ENCODE data around the gene SERPINB8.

The SERPINB8 gene

DNA sequence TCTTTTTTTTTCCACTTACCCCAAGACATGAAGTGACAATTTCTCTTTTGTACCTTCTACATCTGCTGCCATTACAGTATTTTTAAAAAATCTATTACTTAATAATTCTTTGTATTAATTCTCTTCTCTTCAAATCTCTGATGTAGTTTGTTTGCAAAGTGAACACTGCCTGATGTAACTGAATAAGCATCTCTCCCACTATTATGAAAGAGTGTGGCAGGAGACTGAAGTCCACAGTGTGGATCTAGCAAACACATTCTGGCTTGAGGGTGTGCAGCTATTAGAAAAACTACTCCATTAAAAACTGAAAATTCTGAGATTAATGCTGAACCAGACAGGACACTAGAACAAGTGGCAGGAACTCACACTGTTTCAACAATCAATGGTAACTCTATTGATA is 5.0 kb upstream of the SERPINB8 start:
- DNase-seq (ENCODE audit: low spot score), result no peak

DNA sequence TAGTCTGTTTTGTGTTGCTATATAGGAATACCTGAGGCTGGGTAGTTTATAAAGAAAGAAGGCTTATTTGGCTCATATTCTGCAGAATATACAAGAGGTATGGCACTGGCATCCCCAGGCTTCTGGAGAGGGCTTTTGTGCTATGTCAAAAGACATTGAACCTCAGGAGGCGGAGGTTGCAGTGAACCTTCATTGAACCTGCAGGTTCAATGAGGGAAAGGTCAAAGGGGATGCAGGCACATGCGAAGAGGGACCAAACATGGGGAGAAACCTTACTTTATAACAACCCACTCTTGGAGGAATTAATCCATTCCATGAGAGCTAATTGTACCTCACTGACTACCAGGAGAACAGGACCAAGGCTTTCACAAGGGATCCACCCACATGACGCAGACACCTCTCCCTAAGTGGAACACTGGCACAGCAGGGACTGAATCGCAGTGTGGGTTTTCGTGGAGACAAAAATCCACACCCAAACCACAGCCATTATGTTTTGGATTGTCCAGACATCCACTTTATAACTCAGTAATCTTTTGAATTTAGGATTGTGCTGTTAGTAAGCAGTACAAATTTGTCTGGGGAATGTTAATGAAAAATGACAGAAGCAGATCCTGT is 4.1 kb upstream of the SERPINB8 start:
- DNase-seq (ENCODE audit: low spot score), result no peak

DNA sequence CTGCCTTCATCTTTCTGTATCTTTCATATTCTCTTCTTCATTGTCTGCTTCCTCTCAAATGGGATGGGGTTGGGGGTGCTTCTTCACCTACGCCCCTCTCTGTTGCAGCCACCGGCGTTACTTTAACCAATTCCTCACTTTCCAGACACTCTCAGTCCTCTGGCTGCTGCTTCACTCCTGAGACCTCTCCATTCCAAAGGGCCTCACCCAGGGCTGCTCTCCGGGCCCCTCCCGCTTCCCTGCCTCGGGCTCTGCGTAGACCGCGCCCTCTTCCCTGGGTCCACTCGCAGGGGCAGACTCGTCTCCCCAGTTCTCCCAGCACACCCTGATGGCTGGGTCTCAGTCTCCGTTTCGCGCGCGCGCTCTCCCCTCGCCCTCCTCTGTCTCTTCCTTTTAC is 926 bp downstream of the SERPINB8 start:
- no peak for DNase-seq (ENCODE audit: low spot score)

DNA sequence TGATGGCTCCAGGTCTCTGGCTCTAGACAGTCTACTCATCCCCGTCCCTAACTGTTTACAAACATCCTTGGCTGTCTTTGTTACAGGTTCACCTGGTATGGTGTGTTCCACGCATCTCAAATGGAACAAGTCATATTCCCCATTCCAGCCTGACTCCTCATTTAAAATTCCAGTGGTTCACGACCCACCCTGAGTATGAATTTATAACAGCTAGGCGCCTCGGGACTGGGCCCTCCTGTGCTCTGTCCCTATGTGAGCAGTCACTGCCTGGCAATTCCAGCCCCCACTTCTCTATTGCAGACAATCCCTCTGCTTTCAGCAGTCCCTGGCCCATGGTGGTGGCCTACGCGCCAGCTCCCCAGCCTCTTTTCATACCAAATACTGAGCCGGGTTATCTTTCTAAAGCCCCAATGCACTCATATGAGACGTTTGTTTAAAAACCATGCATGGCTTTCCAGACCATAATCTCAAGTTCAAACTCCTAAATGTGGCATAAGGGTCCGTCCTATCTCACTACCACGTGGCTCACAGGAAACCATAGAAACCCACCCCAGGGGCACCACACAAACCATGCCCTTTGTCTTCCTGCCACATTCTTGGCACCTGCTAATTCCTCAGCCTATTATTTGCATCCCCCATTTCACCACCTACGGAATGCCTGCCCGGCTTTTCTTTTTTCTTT is 1.6 kb downstream of the SERPINB8 start:
- peak; percentile 32 for DNase-seq (ENCODE audit: low spot score)

DNA sequence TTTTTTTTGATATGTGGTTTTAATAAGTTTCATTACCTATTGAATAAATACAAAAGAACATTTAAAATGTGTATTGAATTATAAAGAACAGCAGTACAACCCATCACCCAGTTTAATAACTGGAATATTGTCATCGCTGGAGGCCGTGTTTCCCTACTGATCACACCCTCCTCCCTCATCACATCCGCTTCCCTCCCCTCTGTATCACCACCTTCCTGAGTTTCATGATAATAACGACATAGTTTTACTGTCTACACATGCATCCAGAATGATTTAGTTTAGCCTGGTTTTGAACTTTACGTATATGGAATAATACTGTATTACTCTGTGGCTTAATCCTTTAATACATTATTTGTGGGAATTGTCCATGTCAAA is 2.1 kb downstream of the SERPINB8 start:
- DNase-seq (ENCODE audit: low spot score), result no peak

DNA sequence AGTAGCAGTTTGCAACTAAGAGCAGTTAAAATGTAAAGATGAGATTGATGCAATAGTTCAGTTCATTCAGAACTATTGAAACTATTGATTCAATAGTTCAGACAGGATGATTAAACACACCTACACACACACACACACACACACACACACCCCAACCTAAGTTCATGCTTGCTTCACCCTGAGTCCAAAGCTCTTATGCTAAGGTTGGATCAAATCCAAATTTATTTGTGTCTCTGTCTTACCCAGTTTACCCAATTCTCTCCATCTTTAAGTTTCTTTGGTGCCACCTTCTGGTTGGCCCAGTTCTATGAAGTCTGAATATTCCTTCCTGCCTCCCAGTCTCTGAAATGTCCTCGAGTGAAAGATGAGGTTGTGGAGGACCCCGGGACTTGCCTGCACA is 5.1 kb downstream of the SERPINB8 start:
- DNase-seq (ENCODE audit: low spot score), result no peak

DNA sequence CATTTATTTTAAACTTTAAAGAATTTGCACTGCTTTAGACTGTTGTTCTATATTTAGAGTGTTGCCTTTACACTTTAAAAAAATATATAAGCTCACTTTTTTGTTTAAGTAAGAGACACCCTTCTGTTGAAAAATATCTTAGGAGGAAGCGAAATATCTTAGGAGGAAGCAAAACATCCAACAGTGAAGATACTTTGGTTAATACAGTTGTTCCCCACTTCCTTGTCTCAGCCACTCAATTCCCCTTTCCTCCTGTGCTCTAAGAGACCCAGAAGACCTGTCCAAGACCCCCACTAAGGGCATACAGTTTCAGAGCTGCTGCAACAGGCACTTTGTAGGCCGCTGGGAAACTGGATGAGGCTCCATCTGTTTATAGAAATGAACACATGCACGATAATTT is 5.7 kb downstream of the SERPINB8 start:
- DNase-seq (ENCODE audit: low spot score), result no peak

DNA sequence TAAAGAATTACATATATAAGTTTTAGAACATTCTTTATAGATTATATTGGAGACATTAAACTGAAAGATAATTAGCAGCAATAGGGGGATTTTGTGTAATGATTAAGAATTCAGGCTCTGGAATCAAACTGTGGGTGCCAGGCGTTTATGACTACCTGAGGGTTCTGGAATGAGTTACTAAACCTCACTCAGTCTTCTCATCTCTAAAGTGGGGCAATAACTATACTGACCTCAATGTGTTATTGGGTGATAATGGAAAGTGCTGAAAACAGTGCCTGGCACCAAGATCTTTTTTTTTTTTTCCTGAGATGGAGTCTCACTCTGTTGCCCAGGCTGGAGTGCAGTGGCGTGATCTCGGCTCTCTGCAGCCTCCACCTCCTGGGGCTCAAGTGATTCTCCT is 7.2 kb downstream of the SERPINB8 start:
- no peak for DNase-seq (ENCODE audit: low spot score)

DNA sequence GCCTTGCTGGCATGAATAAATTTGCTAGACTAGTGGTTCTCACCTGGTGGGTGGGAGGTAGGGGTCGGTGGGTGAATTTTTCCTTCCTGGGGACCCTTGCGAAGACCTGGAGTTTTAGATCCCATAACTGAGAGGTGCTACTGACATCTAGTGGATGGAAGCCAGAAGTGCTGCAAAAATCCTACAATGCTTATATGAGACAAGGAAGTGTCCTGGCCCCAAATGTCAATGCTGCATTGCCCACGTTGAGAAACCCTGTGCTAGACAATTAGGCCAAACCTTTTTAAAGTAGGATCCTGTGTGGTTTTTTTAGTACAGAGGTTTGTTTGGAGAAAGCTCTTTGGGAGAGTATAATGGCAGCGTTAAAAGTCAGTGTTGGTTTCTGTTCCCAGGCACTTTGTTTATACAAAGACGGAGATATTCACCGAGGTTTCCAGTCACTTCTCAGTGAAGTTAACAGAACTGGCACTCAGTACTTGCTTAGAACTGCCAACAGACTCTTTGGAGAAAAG is 9.6 kb downstream of the SERPINB8 start:
- DNase-seq (ENCODE audit: low spot score), result peak; percentile 60

DNA sequence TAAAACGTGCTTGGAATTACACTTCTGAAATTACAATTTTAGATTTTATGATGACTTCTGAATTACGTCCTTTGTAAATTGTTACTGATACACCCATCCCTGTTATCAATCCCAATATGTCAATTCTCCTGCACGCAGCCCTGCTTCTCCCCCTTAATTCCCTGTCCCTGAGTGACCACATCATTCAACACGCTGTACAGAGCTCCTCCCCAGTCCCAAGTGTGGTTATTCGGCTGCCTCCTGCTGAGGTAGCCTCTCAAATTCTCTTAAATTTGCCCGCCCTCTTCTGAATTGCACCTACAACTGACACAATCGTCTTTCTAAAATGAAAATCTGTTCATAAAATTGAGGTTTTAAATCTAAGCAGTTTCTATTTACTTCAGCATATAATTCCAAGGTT is 10.1 kb downstream of the SERPINB8 start:
- DNase-seq (ENCODE audit: low spot score), result no peak

DNA sequence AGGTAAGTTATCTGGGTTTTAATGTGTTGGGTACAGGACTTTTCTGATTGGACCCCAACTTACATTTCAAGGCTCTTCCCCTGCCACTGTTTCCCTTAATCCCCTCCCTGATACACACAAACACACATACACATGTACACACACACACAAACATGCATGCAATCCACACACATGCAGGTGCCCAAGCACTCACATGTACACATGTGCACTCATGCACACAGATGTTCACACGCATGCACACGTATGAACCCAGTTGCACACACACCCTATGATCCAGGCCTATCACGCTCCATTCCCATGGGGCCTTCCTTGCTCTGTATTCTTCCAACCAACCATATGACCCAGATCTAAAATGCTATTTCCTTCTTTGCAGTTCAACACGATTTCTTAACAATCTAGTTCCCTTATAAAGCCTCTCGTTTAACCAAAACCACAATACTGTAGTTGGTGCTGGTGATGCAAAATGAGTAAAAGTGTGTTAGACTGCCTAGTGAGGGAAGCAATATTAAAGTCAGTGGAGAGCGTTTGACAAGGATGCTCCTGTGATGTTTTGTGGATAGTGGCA is 11.1 kb downstream of the SERPINB8 start:
- no peak for DNase-seq (ENCODE audit: low spot score)

DNA sequence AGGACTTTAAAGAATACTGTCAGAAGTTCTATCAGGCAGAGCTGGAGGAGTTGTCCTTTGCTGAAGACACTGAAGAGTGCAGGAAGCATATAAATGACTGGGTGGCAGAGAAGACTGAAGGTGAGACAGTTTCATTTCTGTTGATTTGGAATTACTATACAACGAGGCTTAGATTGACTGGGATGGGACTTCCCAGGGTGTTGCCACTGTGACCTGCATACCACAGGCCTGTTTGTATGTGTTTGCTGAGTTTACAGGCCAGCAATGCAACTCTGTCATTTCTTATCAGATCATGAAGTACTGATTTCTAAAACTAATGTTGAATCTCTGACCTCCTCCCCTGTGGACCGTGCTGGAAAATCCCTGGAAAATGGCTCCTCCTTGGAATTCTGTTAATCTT is 11.8 kb downstream of the SERPINB8 start:
- no peak for DNase-seq (ENCODE audit: low spot score)

DNA sequence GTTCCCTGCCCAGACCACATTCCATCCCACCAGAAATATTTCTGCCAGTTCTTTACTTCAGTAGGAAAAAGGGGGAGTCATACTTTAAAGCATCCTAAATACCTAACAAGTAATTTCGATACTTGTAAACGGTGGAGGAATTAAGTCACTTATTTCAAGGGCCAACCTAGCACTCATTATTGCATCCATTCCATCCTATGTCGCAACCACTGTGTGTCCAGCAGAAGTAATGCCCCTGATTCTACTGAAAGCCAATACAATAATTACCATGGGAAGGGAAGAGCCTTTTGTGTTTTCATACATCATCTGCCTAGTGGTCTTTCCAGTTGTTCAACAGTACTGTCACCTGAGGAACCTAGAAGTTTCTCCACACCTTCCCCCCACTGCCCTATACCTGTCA is 12.5 kb downstream of the SERPINB8 start:
- DNase-seq (ENCODE audit: low spot score), result no peak

DNA sequence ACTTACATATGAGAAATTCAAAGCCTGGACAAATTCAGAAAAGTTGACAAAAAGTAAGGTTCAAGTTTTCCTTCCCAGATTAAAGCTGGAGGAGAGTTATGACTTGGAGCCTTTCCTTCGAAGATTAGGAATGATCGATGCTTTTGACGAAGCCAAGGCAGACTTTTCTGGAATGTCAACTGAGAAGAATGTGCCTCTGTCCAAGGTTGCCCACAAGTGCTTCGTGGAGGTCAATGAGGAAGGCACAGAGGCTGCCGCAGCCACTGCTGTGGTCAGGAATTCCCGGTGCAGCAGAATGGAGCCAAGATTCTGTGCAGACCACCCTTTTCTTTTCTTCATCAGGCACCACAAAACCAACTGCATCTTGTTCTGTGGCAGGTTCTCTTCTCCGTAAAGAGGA is 17.0 kb downstream of the SERPINB8 start:
- DNase-seq (ENCODE audit: low spot score), result no peak

DNA sequence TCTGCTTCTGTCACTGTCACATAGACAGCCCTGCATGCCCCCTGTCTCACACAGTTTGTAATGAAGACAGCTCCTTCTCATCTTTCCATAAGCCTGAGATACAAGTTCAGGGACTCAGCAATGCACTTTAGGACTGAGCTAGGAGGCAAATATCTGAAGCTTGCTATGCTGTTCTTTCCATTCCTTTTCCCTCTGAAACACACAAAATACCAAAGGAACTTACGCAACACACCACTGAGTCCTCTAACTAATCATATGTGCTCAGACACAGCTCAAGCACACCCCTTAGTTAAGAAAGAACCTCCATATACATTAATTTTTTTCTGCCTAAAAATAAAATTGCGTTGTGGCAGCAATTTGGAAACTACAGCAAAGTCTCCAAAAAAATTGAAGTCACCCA is 17.9 kb downstream of the SERPINB8 start:
- no peak for DNase-seq (ENCODE audit: low spot score)

DNA sequence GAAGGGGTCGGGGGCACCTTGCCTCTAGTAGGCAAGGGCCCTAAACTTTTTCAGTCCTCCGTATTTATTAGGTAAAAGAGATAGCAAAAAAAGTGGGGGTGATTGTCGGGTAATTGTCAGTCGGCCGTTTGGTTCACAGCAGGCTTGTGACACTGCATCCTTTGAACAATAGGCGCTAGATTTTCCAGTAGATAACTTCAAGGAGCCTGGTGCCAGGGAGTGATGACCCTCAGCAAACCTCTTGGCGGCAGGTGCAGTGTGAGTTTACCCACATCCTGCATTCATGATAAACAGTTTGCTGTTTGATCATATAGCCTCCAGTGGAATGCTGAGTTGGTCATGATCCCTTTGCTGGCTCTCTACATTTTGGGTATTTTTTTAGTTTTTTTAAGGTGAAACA is 22.9 kb downstream of the SERPINB8 start:
- no peak for DNase-seq (ENCODE audit: low spot score)

DNA sequence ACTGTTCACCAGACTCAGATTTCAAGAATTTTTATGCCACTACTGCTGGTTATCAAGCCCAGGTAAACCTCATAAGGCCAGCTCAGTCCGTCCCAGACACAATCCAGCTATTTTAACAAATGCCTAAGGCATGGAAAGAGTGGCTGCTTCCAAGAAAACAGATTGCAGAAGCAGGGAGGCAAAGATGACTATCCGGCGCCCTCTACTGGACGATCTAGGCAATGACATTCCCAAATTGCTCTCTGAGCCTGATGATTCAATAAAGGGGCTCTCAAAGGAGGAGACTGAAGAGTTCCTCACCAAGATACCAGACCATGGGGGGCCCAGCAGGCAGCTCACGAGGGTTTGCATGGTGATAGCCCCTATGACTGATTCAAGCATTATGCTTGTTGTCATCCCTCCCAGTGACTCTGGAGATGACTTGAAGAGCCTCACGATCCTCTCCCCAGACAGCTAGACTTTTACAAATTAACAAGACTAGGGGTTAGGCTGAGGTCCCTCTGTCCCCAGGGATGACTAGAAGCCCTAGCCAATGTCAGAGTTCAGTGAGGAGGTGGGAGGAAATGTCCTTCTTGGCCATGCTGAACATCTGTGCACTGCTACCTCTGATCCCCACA is 25.0 kb downstream of the SERPINB8 start:
- DNase-seq (ENCODE audit: low spot score), result peak; percentile 67

DNA sequence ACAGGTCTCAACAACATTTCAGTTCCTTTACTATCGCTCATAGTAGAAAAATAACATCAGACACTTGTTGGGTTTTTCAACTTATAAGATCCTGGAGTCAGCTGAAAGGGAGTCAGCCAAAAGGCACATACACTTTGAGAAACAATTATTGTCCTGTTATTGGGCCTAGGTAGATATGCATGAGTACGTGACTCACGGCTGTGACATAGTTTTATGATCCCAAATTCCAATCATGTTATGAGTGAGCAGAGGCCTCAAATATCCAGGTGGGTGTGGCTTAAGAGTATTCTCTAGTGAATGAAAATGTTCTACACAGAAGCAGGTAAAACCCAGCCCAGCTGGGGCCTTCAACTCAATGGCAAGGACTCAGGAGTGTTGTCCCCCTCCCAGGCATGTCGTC is 27.2 kb downstream of the SERPINB8 start:
- no peak for DNase-seq (ENCODE audit: low spot score)

DNA sequence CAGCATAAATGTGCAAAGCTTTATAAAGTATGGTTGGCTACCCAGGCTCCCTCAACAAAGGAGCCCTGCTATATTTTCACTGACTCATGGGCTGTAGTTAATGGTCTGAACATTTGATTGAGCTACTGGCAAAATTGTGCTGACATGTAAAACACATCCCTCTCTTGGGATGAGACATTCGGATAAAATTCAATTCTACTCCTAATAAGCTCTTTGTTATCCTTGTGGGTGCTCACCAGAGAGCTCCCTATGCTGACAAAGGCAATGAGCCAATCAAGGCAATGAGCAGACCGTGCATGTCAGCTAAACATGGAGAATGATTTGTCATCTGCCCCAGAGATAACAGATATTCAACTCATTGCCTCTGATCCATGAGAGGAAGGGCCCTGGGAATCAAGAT is 27.7 kb downstream of the SERPINB8 start:
- DNase-seq (ENCODE audit: low spot score), result no peak

DNA sequence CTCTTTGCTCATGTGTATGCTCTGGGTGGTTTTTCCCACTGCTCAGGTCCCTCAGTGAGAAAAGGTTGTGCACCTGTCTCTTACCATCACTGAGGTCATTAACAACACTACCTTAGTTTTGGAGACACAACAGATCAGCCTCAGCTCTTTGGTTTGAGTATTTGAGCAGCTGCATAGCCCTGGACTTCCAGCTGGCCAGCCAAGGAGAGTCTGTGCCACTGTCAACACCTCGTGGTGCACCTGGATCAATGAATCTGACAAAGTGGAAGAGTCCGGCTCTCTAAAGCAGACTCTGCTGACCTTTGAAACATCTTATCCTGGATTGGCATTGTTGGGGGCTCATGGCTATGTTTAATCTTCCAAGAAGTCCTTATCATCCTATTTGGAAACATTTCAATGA is 30.0 kb downstream of the SERPINB8 start:
- no peak for DNase-seq (ENCODE audit: low spot score)

DNA sequence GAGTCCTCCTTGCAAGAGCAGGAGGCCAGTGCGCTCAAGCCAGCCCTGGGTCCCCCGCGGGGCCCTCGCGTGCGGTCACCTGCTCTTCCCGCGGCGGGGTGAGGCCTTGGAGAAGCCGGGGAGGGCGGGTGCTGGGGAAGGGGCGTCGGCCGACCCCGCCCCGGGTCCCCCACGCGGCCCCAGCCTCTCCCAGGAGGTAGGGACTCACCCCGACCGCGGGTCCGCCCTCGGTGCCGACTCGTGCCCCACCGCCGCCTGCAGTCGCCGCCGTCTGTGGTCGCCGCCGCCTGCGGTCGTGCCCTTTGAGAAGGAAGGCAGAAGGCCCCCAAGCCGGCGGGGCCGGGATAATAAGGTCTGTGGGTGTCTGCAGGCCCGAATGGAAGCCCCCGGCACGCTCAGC is 32.7 kb downstream of the SERPINB8 start:
- DNase-seq (ENCODE audit: low spot score), result no peak

DNA sequence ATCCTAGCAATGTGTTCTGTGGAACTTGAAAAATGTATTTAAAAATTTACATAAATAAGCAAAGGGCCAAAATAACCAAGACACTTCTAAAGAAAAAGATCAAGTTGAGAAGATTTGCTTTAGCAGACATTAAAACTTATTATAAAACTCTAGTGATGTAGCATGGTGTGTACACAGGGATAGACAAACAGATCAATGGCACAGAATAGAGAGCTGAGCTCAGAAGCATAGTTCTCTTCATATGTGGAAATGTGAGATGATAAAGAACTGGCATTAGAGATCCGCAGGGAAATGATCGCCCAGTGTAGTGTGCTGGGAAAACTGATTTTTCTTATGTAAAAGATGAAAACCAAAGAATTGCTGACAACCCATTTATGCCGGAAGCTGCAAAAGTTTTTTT is 39.4 kb downstream of the SERPINB8 start:
- DNase-seq (ENCODE audit: low spot score), result no peak

DNA sequence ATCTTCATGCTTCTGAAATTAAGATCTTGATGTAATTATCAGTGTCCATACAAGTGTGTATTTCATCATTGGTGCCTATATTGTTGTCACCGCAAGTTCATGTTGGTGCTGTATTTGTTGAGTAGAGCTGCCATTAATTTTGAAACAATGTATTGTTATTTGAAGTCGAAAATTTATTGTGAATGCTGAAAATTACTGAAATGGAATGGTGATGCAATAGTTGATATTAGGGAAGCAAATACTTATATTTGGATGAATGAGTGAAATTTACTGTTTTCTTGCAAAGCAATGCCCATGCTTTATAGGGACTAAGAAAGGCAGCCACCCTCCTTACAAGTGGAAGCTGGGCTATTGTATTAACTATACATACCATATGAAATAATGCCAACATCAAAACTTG is 41.6 kb downstream of the SERPINB8 start:
- DNase-seq (ENCODE audit: low spot score), result no peak

Measured in cerebellar cortex (tissue), 1 donor.